Endothelial cell of umbilical vein (primary cell): ENCODE results near the gene PRRX2. TPM values are rescaled to one million over a fixed set of nuclear protein-coding genes. Genes with fewer than 3 reads are reported as not detected.

Experiments
- BruUV-seq: library from RNA; stranded (reverse); fragments of 400-500 nt; replicated peaks from 2 replicates; lab custom pipeline; 2021; lab: Mats Ljungman, UMichigan
- CTCF ChIA-PET: fragments of 300-600, 350-600 bp; sonication (Branson Sonifier 250); formaldehyde crosslinking; loops from one replicate; lab custom pipeline; 2021; ENCODE audit warnings: antibody characterized with exemption, inconsistent platforms; lab: Charles Lee
- POLR2A ChIA-PET: fragments of 300-600, 350-600 bp; sonication (Branson Sonifier 250); formaldehyde crosslinking; loops from one replicate; lab custom pipeline; 2021; ENCODE audit warnings: antibody characterized with exemption, inconsistent platforms; lab: Charles Lee
- DNase-seq: peaks from one replicate; pipeline ENCODE4 v3.0.0-alpha.2; 2011; ENCODE audit warnings: low read depth, low spot score
- FAIRE-seq: peaks from 2 replicates; lab custom pipeline; 2011; peaks lifted over from hg19 to GRCh38; lab: Jason Lieb, UNC
- H2AFZ ChIP-seq: 2 replicates; pipeline ENCODE4 v1.6.0; 2012; ENCODE audit warnings: low read depth, low read length, control low read depth, inconsistent platforms
- H3K27ac ChIP-seq: 2 replicates; pipeline ENCODE4 v1.5.1; 2011; ENCODE audit warnings: low read depth, mild to moderate bottlenecking, control low read depth, low read length, moderate library complexity; ENCODE audit not compliant: insufficient read depth
- H3K27me3 ChIP-seq, 2 experiments: 2 replicates each; pipeline versions ENCODE4 v1.6.0 to v1.6.1; 2011; ENCODE audit warnings: low read length in 2 of 2, mixed read lengths in 1 of 2; ENCODE audit not compliant: control insufficient read depth in 2 of 2, insufficient read depth in 2 of 2
- H3K36me3 ChIP-seq, 2 experiments: 2 replicates in 1 of 2; 3 replicates in 1 of 2; pipeline ENCODE4 v1.5.1; 2011; ENCODE audit warnings: low read length in 2 of 2, mild to moderate bottlenecking in 1 of 2, moderate library complexity in 1 of 2; ENCODE audit not compliant: control insufficient read depth in 2 of 2, insufficient read depth in 2 of 2; ENCODE audit errors: extremely low read depth in 1 of 2
- H3K4me1 ChIP-seq: 3 replicates; pipeline ENCODE4 v1.5.1; 2011; ENCODE audit warnings: mild to moderate bottlenecking, low read length; ENCODE audit not compliant: control insufficient read depth, insufficient read depth; ENCODE audit errors: extremely low read depth
- H3K4me2 ChIP-seq: 2 replicates; pipeline ENCODE4 v1.6.1; 2011; ENCODE audit warnings: low read length, control low read depth, mixed read lengths; ENCODE audit not compliant: insufficient read depth
- H3K4me3 ChIP-seq, 3 experiments: fragments of 200-600 bp in 1 of 3; sonication (generic), shearing (Covaris generic) in 1 of 3; replicated peaks in 1 of 3; 2 replicates each; pipeline ENCODE4 v1.5.1; 2011 to 2016; ENCODE audit warnings: control low read depth in 3 of 3, low read length in 3 of 3, mild to moderate bottlenecking in 2 of 3, inconsistent platforms in 1 of 3, low read depth in 1 of 3, moderate library complexity in 1 of 3; ENCODE audit not compliant: insufficient read depth in 1 of 3
- H3K79me2 ChIP-seq: 2 replicates; pipeline ENCODE4 v1.6.0; 2012; ENCODE audit warnings: low read length, inconsistent platforms; ENCODE audit not compliant: control insufficient read depth, insufficient read depth
- H3K9ac ChIP-seq: replicated peaks from 2 replicates; pipeline ENCODE3; 2011; ENCODE audit warnings: low read length, control low read depth; ENCODE audit not compliant: insufficient read depth; ENCODE audit errors: extremely low read depth
- H3K9me1 ChIP-seq: replicated peaks from 3 replicates; pipeline ENCODE4 v1.6.0; 2011; ENCODE audit warnings: mild to moderate bottlenecking, low read length; ENCODE audit not compliant: control insufficient read depth, insufficient read depth; ENCODE audit errors: extremely low read depth
- H3K9me3 ChIP-seq: replicated peaks from 2 replicates; pipeline ENCODE4 v1.5.1; 2012; ENCODE audit warnings: low read length, inconsistent platforms; ENCODE audit not compliant: control insufficient read depth, insufficient read depth
- H4K20me1 ChIP-seq: replicated peaks from 2 replicates; pipeline ENCODE3; 2011; ENCODE audit warnings: mild to moderate bottlenecking, low read length; ENCODE audit not compliant: control insufficient read depth, insufficient read depth; ENCODE audit errors: extremely low read depth
- CTCF ChIP-seq, 2 donors: IDR thresholded peaks; 1 replicate in 1 of 2; 2 replicates in 1 of 2; pipeline ENCODE4 v1.5.1; 2011; ENCODE audit warnings: low read length in 2 of 2, mild to moderate bottlenecking in 2 of 2, moderate library complexity in 2 of 2, control low read depth in 1 of 2, inconsistent platforms in 1 of 2, low read depth in 1 of 2; ENCODE audit not compliant: insufficient read depth in 1 of 2; ENCODE audit errors: extremely low read depth in 1 of 2
- EZH2 ChIP-seq: IDR thresholded peaks from 2 replicates; pipeline ENCODE4 v1.6.1; 2012; ENCODE audit warnings: borderline replicate concordance, low read depth, mild to moderate bottlenecking, moderate library complexity, low read length, inconsistent platforms; ENCODE audit not compliant: severe bottlenecking
- FOS ChIP-seq: IDR thresholded peaks from 2 replicates; pipeline ENCODE4 v1.6.1; 2011; ENCODE audit warnings: mild to moderate bottlenecking, low read length, moderate library complexity, borderline replicate concordance; ENCODE audit not compliant: insufficient read depth
- GATA2 ChIP-seq: IDR thresholded peaks from 2 replicates; pipeline ENCODE4 v1.7.0; 2011; ENCODE audit warnings: low read depth, mild to moderate bottlenecking, moderate library complexity, mixed read lengths, low read length; ENCODE audit not compliant: insufficient read length, insufficient read depth
- JUN ChIP-seq: IDR thresholded peaks from 2 replicates; pipeline ENCODE4 v1.6.1; 2011; ENCODE audit warnings: borderline replicate concordance, low read depth; ENCODE audit not compliant: insufficient read length, insufficient read depth
- MYC ChIP-seq: IDR thresholded peaks from one replicate; pipeline ENCODE4 v1.6.1; 2011; ENCODE audit warnings: mild to moderate bottlenecking, low read depth, low read length
- POLR2A ChIP-seq: IDR thresholded peaks from 2 replicates; pipeline ENCODE4 v1.6.1; 2012; ENCODE audit warnings: low read depth, mild to moderate bottlenecking, control low read depth, low read length
- POLR2AphosphoS5 ChIP-seq: IDR thresholded peaks from 2 replicates; pipeline ENCODE4 v1.6.1; 2012; ENCODE audit warnings: low read depth, mild to moderate bottlenecking, control low read depth, low read length, moderate library complexity; ENCODE audit not compliant: insufficient read depth
- dilution Hi-C: fragments of 300-500 bp; cut with MboI; formaldehyde crosslinking; loops from one replicate; pipeline ENCODE4 v1.15.0; 2019; ENCODE audit warnings: low sequenced_read_pairs; ENCODE audit not compliant: extremely low pct_ligation_motif_present
- intact Hi-C: fragments of 100-400 bp; cut with micrococcal nuclease; formaldehyde crosslinking; loops from one replicate; pipeline ENCODE4 v1.10.0; 2022
- polyA plus RNA-seq, 4 experiments: library from polyadenylated mRNA; depleted of rRNA in 3 of 4; stranded (reverse) in 3 of 4; unstranded in 1 of 4; fragments of >200 nt; gene quantifications; 2 replicates each; pipeline versions ENCODE4 v1.2.1 to v1.2.3, GENCODE V29; 2011 to 2012; ENCODE audit warnings: missing spikeins in 1 of 4
- total RNA-seq: library from RNA; stranded (reverse); gene quantifications from 2 replicates; pipeline ENCODE4 v1.2.3, GENCODE V29; 2021
- TF ChIP-seq, protein P1 (sequence below): IDR thresholded peaks from 2 replicates; pipeline ENCODE4 v1.6.1; 2011; ENCODE audit not compliant: insufficient read depth, insufficient read length

PRRX2 gene
- total and polyA plus RNA-seq, 2 donors (not counting 3 experiments of a cell fraction or from before 2014, with no cell fraction given) = 0.19 to 0.77 TPM

GRCh38 chr9:129726322-129727160, 61.1 kb downstream of the PRRX2 start:
- CTCF ChIA-PET = interaction anchor here (0.6 to 3.9 kb wide), 30 partner anchors 8 to 780 kb away, joined by 3 to 67 read pairs (median 4); partner anchors contain the start of gene PTGES
- H3K27ac ChIP-seq = no peak overlapping the region
- no peak overlapping the region for H3K4me3 ChIP-seq
- no TSS peak for BruUV-seq
- dilution Hi-C loops (loop anchor here (5.0 kb wide), 1 partner anchor 51 kb away; no protein-coding TSS in a partner anchor), intact Hi-C loops (loop anchor here (1.0 to 2.0 kb wide), 3 partner anchors 57 to 84 kb away; partner anchors contain the start of gene ASB6)
- no peaks in the 10 kb centered on the region for H3K9me3 ChIP-seq
- peak; percentile 51 for DNase-seq
- H4K20me1 ChIP-seq = no peaks in the 10 kb centered on the region
- TF ChIP-seq POLR2A (no peak), MYC (no peak), CTCF (IDR thresholded peaks at IDR 0.05; ENCODE audit: extremely low read depth in 1 of 2, insufficient read depth in 1 of 2, low read depth in 1 of 2, low read length in 2 of 2) (peak; percentile 90 to 97)
- H3K9ac ChIP-seq = no peak overlapping the region
- H3K79me2 ChIP-seq = no peaks in the 10 kb centered on the region
- H3K36me3 ChIP-seq = no peaks in the 10 kb centered on the region
- no peaks in the 10 kb centered on the region for H3K27me3 ChIP-seq
- FAIRE-seq = peak; percentile 47
- H2AFZ ChIP-seq = peak overlapping the region; percentile 72
- H3K9me1 ChIP-seq = no peaks in the 10 kb centered on the region
- H3K4me1 ChIP-seq = no peaks in the 10 kb centered on the region
- POLR2A ChIA-PET = no interaction called here
- no peak overlapping the region for H3K4me2 ChIP-seq

DNA sequence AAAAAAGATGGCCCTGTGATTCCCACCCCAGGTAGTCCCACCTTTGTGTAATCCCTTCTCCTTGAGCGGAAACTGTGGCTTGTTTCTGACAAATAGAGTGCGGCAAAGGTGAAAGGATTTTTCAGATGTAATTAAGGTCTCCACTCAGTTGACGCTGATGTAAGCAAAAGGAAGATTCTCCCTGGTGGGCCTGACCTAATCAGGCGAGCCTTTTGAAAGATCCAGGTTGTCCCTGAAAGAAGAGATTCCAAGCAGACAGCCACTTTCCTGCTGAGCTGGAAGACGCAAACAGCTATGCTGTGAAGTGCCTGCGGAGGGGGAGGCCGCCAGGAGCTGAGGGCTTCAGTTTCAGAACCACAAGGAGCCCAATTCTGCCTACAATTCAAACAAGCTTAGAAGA, 63.3 kb downstream of the PRRX2 start:
- no peaks in the 10 kb centered on the region for H3K27me3 ChIP-seq
- H3K27ac ChIP-seq = no peak overlapping the region
- H3K79me2 ChIP-seq = no peaks in the 10 kb centered on the region
- ChIA-PET CTCF (interaction anchor here (0.8 to 1.9 kb wide), 4 partner anchors 9 to 62 kb away, joined by 3 to 10 read pairs (median 4); no protein-coding TSS in a partner anchor), POLR2A (no interaction called here)
- dilution Hi-C loops = loop anchor here (5.0 kb wide), 1 partner anchor 49 kb away; no protein-coding TSS in a partner anchor
- no peak overlapping the region for H3K4me2 ChIP-seq
- H2AFZ ChIP-seq = no peak overlapping the region
- no peaks in the 10 kb centered on the region for H4K20me1 ChIP-seq
- no peaks in the 10 kb centered on the region for H3K4me1 ChIP-seq
- no peaks in the 10 kb centered on the region for H3K9me1 ChIP-seq
- intact Hi-C loops = no loop called here
- BruUV-seq = no TSS peak
- no peak for DNase-seq
- no peak overlapping the region for H3K9ac ChIP-seq
- H3K9me3 ChIP-seq = no peaks in the 10 kb centered on the region
- FAIRE-seq = no peak
- H3K36me3 ChIP-seq = no peaks in the 10 kb centered on the region
- TF ChIP-seq CTCF (IDR thresholded peaks at IDR 0.05; ENCODE audit: extremely low read depth in 1 of 2, insufficient read depth in 1 of 2, low read depth in 1 of 2, low read length in 2 of 2) (no peak), EZH2 (no peak), GATA2 (no peak), POLR2AphosphoS5 (no peak), JUN (no peak), FOS (no peak)
- TF ChIP-seq, protein P1, sequence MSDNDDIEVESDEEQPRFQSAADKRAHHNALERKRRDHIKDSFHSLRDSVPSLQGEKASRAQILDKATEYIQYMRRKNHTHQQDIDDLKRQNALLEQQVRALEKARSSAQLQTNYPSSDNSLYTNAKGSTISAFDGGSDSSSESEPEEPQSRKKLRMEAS = no peak
- no peak overlapping the region for H3K4me3 ChIP-seq
